Retinal pigment epithelial cell (primary cell): ENCODE measurements around the gene CLDN3.

Source experiments
- DNase-seq: peaks from one replicate; pipeline ENCODE4 v3.0.0-alpha.2; 2010; ENCODE audit warnings: low read depth
- H3K4me3 ChIP-seq: 2 replicates; pipeline ENCODE4 v1.5.1; 2011; ENCODE audit warnings: mild to moderate bottlenecking, low read length, control low read depth, moderate library complexity
- TF ChIP-seq, protein P1 (sequence below): conservative IDR thresholded peaks from 2 replicates; pipeline ENCODE4 v1.5.1; 2011; ENCODE audit warnings: low read depth, low read length, control low read depth, inconsistent platforms

Gene CLDN3

DNA sequence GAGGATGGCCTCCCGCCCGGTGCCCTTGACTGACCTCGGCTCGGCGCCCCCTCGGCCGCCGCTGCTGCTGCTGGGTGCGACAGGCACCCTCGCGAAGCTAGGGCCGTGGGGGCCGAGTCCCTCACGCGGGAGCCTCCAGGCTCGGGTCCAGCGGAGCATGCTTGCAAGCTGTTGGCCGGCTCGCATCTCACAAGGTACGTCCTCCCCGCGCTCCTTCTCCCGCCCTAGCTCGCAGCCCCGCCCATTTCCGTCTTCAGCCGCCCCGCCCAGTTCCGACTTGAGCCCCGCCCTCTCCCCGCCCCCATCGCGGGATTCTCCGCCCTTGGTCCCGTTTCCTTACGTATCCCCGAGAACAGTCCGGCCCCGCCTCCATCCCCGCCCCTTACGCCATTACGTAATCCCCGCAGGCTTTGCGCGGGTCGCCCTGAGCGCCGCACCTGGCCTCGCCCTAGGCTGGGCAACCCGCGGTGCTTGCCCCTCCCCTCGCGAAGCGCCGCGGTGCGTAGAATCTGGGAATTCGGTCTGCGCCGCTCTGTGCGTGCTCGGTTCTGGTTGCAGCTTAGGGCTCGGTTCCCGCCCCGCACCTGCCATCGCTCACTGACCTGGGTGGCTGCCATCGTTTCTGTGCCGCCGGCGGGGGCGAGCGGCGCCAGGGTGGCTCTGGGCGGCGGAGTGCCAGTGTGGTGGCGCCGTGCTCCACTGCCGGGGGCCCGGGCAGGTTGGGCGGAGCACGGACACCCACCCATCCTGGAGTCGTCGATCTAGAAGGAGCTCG lies 31.3 kb downstream of the CLDN3 start, which contains the start of gene ABHD11:
TSS of gene ABHD11 (minus strand) at position 191 of the 775 bp plus-strand sequence. CDS start at position 159, 32 bp downstream.
- peak; percentile 81 for DNase-seq
- TF ChIP-seq, protein P1, sequence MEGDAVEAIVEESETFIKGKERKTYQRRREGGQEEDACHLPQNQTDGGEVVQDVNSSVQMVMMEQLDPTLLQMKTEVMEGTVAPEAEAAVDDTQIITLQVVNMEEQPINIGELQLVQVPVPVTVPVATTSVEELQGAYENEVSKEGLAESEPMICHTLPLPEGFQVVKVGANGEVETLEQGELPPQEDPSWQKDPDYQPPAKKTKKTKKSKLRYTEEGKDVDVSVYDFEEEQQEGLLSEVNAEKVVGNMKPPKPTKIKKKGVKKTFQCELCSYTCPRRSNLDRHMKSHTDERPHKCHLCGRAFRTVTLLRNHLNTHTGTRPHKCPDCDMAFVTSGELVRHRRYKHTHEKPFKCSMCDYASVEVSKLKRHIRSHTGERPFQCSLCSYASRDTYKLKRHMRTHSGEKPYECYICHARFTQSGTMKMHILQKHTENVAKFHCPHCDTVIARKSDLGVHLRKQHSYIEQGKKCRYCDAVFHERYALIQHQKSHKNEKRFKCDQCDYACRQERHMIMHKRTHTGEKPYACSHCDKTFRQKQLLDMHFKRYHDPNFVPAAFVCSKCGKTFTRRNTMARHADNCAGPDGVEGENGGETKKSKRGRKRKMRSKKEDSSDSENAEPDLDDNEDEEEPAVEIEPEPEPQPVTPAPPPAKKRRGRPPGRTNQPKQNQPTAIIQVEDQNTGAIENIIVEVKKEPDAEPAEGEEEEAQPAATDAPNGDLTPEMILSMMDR = no peak
- H3K4me3 ChIP-seq = peak within 1 kb of the TSS; percentile 73

DNA sequence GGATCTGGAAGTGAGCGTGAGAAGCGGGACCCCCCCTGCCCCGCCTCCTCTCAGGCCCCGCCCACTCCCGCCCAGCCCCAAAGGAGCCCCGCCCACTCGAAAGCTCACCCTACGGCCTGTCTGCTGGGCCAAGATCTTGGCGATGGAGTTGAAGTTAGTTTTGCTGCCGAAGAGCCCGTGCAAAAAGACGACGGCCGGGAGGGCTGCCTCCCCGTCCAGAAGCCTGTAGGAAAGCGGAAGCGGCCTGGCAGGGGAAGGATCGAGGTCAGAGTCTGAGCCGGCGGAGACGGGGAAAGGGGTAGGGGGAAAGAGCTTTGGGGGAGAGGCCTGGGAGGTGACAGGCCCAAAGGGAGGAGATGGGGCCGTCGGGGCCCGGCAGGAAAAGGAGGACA lies 31.9 kb downstream of the CLDN3 start:
- DNase-seq = no peak
- H3K4me3 ChIP-seq = peak overlapping the region; percentile 71
- TF ChIP-seq, protein P1 = no peak

DNA sequence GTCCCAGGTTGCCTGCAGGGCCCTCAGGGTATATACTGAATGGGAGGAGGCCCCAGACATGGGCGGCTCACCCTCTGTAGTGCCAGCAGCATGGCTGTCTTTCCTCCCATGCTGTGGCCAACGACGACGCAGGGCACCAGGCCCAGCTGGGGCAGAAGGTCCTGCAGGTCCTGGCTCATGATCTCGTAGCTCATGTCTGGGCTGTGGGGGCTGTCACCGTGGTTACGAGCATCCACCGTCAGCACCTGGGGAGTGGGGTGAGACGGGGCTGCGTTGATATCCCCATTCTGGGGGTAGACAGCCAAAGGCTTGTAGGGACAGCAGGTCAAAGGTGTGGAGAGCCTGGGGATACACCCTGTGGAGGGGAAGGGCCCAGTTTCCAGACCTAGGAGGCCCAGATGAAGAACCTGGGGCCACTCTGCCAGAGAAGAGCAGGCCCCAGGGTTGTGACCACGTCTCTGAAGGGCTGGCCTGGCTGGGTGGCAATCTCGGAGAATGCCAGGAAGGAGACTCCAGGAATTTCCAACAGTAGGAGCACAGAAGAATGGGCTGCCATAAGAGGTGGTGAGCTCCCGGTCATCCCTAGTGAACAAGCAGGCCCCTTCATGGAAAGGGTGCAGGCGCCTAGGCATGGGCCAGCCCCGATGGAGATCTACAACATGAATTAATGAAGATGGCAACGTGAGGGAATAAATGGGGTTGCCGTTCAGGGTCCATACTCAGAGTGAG lies 32.4 kb downstream of the CLDN3 start:
- peak overlapping the region; percentile 71 for H3K4me3 ChIP-seq
- TF ChIP-seq, protein P1 = no peak
- DNase-seq = no peak

DNA sequence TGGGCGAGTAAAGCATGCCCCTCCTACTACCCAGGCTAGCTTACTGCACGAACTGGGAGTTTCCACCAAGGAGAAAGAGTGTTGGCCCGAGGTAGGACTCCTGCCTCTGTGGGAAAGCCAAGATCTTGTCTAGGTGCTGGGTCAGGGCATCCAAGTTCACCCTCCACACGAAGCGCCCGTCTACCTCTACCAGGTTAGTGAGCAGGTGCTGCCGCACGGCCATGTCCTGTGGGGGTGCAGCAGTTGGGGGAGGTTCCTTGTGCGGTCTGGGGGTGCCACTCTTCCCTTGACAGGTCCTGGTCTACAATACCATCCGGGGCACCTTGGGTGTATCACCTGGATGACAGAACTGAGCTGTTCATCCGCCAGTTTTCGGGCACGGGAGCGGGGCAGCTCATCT lies 33.2 kb downstream of the CLDN3 start:
- DNase-seq = no peak
- H3K4me3 ChIP-seq = no peak overlapping the region
- TF ChIP-seq, protein P1 = no peak

DNA sequence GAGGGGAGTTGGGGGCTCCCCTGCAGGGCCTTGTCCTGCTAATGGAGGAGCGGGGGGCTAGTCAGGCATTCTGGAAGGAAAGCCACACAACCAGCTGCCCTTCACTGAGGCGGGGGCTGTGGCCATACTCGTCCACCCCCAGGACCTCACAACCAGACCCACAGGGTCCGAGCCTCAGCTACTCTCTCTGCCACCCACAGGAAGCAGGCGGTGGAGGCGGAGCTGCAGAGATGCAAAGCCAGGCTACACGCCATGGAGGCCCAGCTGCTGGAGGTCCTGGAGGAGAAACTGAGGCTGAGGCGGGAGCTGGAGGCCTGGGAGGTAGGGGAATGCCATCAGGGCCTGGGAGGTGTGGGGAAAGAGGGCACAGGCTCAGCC lies 34.6 kb downstream of the CLDN3 start:
- TF ChIP-seq, protein P1 = no peak
- no peak overlapping the region for H3K4me3 ChIP-seq
- no peak for DNase-seq

DNA sequence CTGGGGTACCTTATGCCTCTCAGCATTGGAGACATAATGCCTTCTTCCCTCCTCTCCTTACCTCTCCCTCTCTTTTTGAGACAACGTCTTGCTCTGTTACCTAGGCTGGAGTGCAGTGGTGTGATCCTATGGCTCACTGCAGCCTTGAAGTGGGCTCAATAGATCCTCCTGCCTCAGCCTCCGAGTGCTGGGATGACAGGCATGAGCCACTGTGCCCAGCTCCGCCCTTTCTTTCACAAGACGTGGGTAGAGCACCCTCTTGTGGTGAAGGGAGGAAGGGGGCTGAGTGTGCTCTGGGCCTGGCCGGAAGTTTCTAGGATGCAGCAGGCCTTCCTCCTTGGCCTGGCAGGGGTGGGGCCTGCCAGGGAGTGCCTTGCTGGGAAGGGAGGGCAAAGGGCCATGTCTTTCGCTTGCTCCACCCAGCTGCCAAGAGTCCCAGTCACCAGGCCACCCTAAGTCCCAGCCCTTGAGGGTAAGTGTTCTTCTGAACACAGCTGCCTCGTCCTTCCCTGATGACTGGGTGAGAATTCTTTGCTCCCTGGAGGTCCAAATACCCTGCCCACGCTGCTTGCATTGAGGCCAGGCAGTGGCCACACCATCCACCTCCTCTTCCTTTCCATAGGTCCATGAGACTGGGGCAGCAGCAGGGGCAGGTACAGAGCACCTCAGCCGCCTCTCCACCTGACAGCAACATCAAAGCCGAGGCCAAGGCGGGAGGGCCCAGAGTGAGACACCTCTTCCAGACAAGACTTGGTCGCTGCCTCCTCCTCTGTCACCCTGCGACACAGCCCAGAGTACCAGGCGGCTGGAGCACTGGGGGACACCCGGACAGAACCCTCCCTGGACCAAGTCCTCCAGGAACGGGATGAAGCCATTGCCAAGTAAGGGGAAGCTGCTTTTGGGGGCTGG lies 35.2 kb downstream of the CLDN3 start:
- no peak overlapping the region for H3K4me3 ChIP-seq

More for the DNA sequence above, 35.2 kb downstream of the CLDN3 start:
- no peak for DNase-seq
- TF ChIP-seq, protein P1 = peak; percentile 78
